Body of pancreas (tissue), 4 donors: Measurements from ENCODE around the gene ROR1.

Experiments
- CTCF ChIP-seq, 7 experiments: fragments of 450-650 bp in 4 of 7; fragments of 200-600 bp in 3 of 7; sonication (generic) in 3 of 7; IDR thresholded peaks; one replicate each; pipeline ENCODE4 v1.5.1; 2016 to 2019; ENCODE audit warnings: antibody characterized with exemption in 7 of 7
- POLR2A ChIP-seq, 3 donors: fragments of 450-650 bp; IDR thresholded peaks; one replicate each; pipeline ENCODE4 v1.6.1; 2016; ENCODE audit warnings: antibody characterized with exemption in 3 of 3, mild to moderate bottlenecking in 2 of 3

- no peak for TF ChIP-seq CTCF (IDR thresholded peaks at IDR 0.05)
- no peak for TF ChIP-seq POLR2A (IDR thresholded peaks at IDR 0.05)
Measured at GRCh38 chr1:63984930-63985290, 211.1 kb downstream of the ROR1 start.
